ENCODE measurements around the gene PCLO.

The PCLO gene

DNA sequence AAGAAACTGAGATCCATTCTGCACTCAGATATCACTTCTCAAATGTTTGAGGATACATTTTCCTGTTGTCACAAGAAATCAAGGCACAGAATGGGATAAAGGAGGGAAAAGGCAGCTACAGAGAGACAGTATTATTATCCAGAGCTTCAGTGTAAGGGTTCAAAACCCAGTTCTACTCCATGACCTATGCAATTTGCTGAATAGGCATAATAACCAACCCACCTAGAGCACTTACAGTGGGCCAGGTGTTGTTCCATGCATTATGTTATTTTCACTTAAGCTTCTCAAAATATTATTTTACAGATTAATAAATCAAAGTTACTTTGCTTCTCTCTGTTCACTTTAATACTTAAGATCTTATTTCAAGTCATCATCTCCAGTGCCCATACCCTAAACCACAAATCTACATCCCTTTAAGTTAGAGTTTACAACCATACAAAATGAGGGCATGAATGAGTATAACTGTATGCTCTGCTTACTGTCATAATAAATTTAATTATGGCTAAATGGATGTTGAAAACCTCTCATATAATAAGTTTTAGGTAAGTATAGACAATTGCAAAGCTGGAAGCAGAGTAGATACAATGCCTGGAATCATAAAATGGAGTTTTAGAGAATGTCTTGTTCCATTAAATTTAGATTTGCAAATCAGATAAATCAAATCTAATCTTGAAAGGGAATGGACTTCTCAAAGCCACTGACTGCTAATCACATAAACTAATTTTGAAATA is 28.1 kb upstream of the PCLO start:
- H3K4me3 Mint-ChIP-seq = no peak overlapping the region
- no peak for DNase-seq
- TF ChIP-seq, protein P1, sequence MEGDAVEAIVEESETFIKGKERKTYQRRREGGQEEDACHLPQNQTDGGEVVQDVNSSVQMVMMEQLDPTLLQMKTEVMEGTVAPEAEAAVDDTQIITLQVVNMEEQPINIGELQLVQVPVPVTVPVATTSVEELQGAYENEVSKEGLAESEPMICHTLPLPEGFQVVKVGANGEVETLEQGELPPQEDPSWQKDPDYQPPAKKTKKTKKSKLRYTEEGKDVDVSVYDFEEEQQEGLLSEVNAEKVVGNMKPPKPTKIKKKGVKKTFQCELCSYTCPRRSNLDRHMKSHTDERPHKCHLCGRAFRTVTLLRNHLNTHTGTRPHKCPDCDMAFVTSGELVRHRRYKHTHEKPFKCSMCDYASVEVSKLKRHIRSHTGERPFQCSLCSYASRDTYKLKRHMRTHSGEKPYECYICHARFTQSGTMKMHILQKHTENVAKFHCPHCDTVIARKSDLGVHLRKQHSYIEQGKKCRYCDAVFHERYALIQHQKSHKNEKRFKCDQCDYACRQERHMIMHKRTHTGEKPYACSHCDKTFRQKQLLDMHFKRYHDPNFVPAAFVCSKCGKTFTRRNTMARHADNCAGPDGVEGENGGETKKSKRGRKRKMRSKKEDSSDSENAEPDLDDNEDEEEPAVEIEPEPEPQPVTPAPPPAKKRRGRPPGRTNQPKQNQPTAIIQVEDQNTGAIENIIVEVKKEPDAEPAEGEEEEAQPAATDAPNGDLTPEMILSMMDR (IDR thresholded peaks at IDR 0.05) = no peak
- H3K9me3 Mint-ChIP-seq = no peaks in the 10 kb centered on the region
- no peaks in the 10 kb centered on the region for H3K4me1 Mint-ChIP-seq
- peaks cover 4% of the 10 kb centered on the region for H3K27me3 Mint-ChIP-seq (ENCODE audit: low read depth, poor library complexity)
- H3K27ac Mint-ChIP-seq = no peak overlapping the region
- no peaks in the 10 kb centered on the region for H3K36me3 Mint-ChIP-seq (ENCODE audit: low read depth)

DNA sequence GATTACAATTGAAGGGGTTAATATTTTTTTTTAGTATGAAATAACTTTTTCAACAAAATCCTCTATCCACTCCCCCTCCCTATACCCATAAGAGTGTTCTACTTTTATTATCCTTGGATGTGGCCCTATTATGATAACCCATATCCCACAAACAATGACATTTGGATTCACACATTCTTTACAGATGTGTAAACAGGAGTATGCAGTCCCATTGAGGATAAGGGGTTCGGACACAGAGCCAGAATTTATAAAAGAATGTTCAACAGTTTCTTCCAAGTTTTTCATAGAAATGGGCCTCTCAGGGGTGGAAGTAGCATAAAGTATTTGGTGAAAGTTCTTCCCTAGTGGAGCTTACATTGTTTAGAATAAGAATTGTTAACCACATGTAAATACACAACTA is 16.1 kb upstream of the PCLO start:
- H3K27ac Mint-ChIP-seq = no peak overlapping the region
- no peak for DNase-seq
- TF ChIP-seq, protein P1 (IDR thresholded peaks at IDR 0.05) = no peak
- no peak overlapping the region for H3K4me3 Mint-ChIP-seq
- no peaks in the 10 kb centered on the region for H3K36me3 Mint-ChIP-seq (ENCODE audit: low read depth)
- no peaks in the 10 kb centered on the region for H3K4me1 Mint-ChIP-seq
- H3K9me3 Mint-ChIP-seq = peaks cover 7% of the 10 kb centered on the region
- H3K27me3 Mint-ChIP-seq (ENCODE audit: low read depth, poor library complexity) = peaks cover under 1% of the 10 kb centered on the region

DNA sequence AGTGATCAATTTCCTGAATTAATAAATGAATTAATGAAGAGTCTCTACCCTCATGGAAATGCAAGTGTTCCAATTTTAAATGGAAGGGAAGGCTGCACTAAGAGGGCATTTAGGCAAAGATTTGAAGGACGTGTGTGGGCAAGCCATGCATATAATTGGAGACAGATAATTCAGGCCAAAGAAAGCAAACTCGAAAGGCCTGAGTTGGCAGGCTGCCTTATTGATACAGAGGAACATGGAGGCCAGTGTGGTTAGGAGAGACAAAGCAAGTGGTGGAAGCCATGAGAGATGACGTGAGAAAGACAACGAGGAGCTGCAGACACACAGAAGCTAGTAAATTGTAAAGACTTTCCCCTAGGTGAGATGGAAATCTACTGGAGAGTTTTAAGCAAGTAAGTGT is 15.4 kb upstream of the PCLO start:
- Mint-ChIP-seq H3K36me3 (ENCODE audit: low read depth) (no peaks in the 10 kb centered on the region), H3K27me3 (ENCODE audit: low read depth, poor library complexity) (peaks cover 3% of the 10 kb centered on the region)
- no peak for DNase-seq

DNA sequence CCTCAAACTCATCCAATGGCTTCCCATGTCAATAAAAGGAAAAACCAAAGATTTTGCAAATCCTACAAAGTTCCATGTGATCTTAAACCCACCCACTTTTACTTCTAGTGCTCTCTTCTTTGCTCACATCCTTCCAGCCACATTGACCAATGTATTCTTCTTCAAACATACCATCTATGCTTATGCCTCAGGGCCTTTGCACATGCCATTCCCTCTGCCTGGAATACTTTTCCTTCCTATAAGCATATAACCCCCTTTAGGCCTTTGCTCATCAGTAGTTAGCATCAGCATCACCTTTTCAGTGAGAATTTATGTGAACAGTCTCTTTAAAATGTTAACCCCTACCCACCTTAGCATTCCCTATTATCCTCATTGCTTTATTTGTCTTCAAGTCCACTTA is 11.0 kb upstream of the PCLO start:
- H3K9me3 Mint-ChIP-seq = no peaks in the 10 kb centered on the region
- H3K27me3 Mint-ChIP-seq (ENCODE audit: low read depth, poor library complexity) = peaks cover 9% of the 10 kb centered on the region
- TF ChIP-seq, protein P1 (IDR thresholded peaks at IDR 0.05) = no peak
- no peaks in the 10 kb centered on the region for H3K4me1 Mint-ChIP-seq
- no peaks in the 10 kb centered on the region for H3K36me3 Mint-ChIP-seq (ENCODE audit: low read depth)
- H3K4me3 Mint-ChIP-seq = no peak overlapping the region
- no peak for DNase-seq
- H3K27ac Mint-ChIP-seq = no peak overlapping the region

More for the DNA sequence above, 15.4 kb upstream of the PCLO start:
- no peaks in the 10 kb centered on the region for H3K9me3 Mint-ChIP-seq
- H3K4me1 Mint-ChIP-seq = no peaks in the 10 kb centered on the region
- TF ChIP-seq, protein P1 (IDR thresholded peaks at IDR 0.05) = no peak
- peak overlapping the region; percentile 4 for H3K27ac Mint-ChIP-seq
- no peak overlapping the region for H3K4me3 Mint-ChIP-seq

DNA sequence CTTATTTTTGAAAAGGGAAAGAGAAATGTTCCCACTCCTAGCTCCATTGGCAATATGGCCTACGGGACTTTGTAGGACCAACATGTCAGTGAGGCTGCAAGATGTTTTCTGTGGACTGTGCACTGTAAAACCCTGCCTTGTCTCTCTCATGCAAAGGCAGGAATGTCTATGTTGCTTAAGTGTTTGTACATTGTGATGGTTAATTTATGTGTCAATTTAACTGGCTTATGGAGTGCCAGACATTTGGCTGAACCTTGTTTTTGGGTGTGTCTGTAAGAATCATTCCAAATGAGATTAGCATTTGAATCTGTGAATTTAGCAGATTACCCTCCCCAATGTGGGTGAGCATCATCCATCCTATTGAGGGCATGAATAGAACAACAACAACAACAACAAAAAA is 4.1 kb upstream of the PCLO start:
- Mint-ChIP-seq H3K36me3 (ENCODE audit: low read depth) (no peaks in the 10 kb centered on the region), H3K27me3 (ENCODE audit: low read depth, poor library complexity) (peaks cover 9% of the 10 kb centered on the region), H3K4me1 (peaks cover 17% of the 10 kb centered on the region), H3K4me3 (no peak overlapping the region), H3K9me3 (no peaks in the 10 kb centered on the region), H3K27ac (no peak overlapping the region)
- no peak for DNase-seq
- TF ChIP-seq, protein P1 (IDR thresholded peaks at IDR 0.05) = no peak

DNA sequence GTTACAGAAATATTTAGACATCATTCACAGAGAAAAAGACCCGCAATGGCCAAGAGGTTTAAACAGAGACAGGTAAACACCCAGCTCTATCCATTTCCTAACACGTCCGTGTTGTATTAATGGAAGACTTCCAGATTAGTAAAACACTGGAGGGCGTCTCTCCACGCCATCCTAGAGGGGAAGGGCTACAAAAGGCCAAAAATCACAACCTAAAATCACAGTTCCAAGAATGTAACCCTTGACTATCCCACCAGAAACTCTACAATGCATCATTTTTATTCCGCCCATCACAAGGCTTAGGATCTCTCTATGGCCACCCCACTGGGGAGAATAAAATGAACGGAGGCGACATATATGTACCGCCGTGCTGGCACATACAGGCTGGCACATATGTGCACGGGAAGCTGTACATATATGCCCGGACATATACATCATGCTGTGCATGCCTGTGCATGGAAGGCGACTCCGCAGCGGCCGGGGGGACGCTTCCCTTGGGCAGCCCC is 734 bp downstream of the PCLO start:
- DNase-seq = no peak
- Mint-ChIP-seq H3K27ac (no peak overlapping the region), H3K4me1 (peaks cover 24% of the 10 kb centered on the region), H3K4me3 (peak overlapping the region; percentile 91), H3K36me3 (ENCODE audit: low read depth) (no peaks in the 10 kb centered on the region), H3K27me3 (ENCODE audit: low read depth, poor library complexity) (peaks cover 16% of the 10 kb centered on the region), H3K9me3 (no peaks in the 10 kb centered on the region)
- TF ChIP-seq, protein P1 (IDR thresholded peaks at IDR 0.05) = no peak

Measured in nephron progenitor cell (in vitro differentiated cells).